GM18526 (cell line): ENCODE results near the gene ENTPD6.

Experiments
- POLR2A ChIP-seq: IDR thresholded peaks from 3 replicates; pipeline ENCODE4 v1.6.1; 2011; ENCODE audit not compliant: insufficient read length; ENCODE audit errors: extremely low read depth

ENTPD6 gene

DNA sequence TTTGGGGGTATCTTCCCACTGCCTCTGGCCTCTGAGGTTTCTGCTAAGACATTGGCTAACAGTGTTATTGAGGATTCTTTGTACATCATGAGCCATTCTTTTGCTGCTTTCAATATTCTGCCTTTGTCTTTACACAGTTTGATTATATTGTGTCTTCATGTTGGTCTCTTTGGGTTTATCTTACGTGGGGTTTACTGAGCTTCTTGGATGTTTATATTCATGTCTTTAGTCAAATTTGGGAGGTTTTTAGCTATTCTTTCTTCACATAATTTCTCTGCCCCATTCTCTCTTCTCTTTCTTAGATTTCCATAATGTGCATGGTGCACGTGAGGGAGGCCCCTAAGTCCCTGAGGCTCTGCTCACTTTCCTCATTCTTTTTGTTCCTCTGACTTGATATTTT, 7.6 kb downstream of the ENTPD6 start:
- TF ChIP-seq POLR2A: no peak

GRCh38 chr20:25203871-25204320, 8.4 kb downstream of the ENTPD6 start:
- no peak for TF ChIP-seq POLR2A

GRCh38 chr20:25204550-25205276, 9.2 kb downstream of the ENTPD6 start:
- no peak for TF ChIP-seq POLR2A

DNA sequence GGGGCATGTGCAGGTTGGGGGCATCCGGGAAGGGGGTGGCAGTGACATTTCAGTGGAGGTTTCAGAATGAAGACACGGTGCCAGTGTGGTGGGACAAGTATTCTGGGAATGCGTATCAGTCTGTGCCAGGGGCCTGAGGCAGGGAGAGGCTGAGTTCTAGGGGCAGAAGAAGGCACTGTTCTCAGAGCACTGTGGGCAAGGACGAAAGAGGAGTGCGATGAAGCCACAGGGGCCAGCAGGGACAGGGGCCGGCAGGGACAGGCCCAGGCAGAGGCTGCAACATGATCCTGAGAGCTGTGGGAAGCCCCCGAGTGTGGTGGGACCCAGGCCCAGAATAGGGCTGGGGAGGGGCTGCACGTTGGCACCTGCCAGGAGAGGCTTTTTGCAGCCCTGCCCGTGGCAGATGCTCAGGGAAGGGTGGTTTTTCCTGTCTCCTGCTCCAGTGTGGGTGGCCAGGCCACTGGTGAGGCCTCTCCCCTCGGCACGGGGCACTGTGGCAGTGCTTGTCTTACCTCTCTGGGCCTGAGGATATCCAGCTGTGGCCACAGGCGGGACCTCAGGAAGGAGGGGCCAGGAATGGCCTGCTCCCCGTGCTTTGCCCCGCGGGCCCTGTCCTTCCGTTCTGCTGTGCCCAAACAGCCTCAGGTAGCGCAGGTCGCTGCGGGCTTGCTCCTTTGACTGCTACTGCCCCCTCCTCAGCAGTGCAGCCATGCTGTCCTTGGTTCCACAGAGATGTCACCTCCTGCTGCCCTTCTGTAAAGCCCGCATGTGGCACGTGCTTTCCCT, 10.0 kb downstream of the ENTPD6 start:
- TF ChIP-seq POLR2A: no peak

DNA sequence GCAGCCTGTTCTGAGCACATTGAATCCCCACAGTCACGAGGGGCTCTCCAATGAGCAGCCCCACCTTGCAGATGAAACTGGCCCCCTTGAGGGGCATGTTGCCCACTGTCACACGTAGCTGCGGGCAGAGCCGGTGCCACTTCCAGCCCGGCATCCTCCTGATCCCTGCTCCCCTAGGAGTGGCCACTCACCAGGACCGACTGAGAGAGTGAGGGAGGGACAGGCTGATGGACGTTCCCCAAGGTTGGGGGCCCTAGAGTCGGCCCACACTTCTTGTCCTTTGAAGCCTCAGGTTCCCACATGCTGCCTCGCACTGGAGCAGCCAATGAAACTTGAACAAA, 10.5 kb downstream of the ENTPD6 start:
- TF ChIP-seq POLR2A: no peak

DNA sequence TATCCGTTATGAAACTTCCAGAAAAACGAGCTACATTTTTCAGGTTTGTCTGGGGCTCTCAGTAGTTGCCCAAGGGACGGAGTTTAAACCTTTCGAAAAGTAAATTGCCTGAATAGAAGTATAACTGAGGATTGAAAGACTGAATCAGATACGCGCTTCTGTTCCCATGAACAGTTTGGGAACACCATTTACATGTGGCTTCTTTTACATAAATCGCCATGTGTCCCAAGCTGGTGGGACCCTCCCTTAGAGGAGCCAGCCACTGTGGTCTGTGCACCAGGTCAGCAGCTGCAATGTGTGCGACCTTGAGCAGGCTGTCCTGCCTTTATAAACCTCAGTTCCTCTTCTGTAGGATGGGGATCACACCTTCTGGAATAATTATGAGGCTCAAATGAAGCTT, 11.0 kb downstream of the ENTPD6 start:
- TF ChIP-seq POLR2A: no peak

DNA sequence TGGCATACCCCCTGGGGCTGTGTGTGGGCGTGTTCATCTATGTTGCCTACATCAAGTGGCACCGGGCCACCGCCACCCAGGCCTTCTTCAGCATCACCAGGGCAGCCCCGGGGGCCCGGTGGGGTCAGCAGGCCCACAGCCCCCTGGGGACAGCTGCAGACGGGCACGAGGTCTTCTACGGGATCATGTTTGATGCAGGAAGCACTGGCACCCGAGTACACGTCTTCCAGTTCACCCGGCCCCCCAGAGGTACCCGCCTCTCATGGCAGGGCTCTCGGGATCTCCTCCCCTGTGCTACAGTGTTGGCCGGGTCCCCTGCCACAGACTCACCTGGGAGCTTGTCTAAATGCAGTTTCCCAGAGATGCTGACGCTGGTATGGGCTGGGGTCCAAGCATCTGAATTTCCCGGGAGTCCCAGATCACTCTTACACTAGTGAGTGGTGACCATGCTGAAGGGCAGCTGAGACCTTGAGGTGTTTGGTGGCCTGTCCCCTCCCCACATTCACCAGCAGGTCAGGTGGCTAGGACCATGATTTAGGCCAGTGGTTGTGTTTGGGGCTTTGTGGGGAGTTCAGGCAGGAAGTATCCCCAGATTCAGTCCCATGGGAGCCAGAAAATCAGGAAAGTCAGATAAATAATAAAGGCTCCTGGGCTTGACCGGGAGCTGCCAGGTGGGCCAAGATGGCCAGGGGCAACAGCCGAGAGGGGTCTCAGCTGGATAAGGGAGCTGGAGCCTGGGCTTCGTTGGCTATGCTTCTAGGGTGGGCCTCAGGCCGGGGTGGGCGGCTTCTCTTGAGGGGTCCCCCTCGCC, 11.8 kb downstream of the ENTPD6 start:
- no peak for TF ChIP-seq POLR2A

DNA sequence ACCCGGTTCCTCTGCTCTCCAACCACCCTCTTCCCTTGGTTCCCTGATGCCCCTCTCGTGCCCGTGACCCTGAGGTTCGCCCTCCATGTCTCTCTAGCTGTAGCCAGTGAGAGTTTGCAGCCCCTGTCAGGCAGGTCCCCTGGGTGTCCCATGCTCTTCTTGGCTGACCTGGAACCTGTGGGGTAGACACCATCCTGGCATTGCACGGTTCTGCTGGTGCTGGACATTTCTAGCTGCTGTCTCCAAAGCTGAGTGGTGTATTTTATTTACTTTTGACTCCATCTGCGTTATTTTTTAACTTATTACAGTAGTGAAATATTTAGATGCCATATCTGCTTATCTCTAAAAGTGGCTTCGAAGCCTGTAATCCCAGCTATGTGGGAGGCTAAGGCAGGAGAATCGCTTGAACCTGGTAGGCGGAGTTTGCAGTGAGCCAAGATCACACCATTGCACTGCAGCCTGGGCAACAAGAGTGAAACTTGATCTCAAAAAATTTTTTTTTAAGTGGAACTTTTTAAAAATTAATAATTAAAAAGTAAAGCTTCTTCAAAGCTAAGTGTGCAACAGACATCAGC, 12.5 kb downstream of the ENTPD6 start:
- TF ChIP-seq POLR2A: no peak

- TF ChIP-seq POLR2A: no peak
Measured at GRCh38 chr20:25209400-25209799, 13.9 kb downstream of the ENTPD6 start.

DNA sequence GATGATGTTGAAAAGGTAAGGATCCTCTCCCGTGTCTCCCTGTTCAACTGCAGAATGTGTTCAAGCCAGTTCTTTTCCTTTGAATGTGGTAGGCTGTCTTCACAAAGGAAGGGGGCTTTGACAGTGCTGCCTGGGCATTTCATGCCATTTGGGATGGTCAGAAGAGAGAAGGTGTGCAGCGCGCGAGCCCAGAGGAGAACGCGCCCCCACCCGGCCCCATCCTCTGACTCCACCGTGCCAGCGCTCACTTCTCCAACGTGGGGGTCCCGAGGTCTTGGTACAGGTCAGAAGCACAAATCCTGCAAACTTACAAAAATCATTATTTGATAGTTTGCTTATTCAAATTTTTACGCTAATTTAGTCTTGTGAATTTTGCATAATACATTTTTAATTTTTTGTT, 14.4 kb downstream of the ENTPD6 start:
- no peak for TF ChIP-seq POLR2A

- no peak for TF ChIP-seq POLR2A
Measured at GRCh38 chr20:25211273-25211672, 15.8 kb downstream of the ENTPD6 start.

DNA sequence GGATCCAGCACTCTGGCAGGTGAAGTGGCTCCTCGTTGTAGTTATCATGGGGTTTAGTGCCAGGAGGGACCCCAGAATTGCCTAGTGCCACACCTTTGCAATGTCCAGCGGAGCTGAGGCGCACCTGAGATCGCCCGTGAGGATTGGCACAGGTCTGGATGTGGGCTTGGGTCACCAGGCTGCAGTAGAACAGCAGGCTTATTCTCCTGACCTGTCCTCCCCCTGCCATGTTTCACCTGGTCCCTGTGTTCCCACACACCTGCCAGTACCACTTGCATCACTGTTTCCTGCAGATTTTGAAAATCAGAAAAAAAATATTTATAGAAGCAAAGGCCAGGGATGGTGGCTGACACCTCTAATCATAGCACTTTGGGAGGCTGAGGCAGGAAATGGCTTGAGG, 16.7 kb downstream of the ENTPD6 start:
- no peak for TF ChIP-seq POLR2A

DNA sequence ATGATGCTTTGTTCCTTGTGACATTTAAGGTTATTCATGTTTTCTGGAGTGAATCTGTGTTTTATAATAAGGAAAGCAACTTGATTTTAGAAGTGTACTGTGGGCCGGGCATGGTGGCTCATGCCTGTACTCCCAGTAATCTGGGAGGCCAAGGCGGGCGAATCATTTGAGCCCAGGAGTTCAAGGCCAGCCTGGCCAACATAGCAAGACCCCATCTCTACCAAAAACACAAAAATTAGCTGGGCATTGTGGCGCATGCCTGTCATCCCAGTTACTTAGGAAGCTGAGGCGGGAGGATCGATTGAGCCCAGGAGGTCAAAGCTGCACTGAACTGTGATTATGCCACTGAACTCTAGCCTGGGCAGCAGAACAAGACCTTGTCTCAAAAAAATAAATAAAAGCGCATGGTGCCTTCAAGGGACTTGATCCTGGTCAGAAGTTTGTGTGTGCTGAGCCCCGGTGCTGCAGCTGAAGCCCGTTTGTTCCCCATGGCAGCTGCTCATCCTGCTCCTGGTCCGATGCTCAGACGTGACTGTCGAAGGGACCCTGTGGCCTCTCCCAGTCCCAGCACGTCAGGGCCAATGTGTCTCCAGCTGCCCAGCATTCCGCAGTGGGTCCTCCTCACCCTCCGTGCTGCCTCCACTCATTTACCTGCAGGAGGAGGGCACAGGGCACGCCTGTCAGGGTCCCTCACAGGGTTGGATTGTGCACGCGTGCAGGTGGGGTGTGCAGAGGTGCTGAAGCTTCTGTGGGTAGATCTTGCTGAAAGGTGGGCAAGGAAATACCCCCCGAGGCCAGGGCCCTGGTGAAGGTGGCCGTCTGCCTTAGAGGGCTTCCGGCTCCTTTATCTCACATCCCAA, 18.3 kb downstream of the ENTPD6 start:
- TF ChIP-seq POLR2A: no peak

GRCh38 chr20:25214426-25214790, 18.9 kb downstream of the ENTPD6 start:
- no peak for TF ChIP-seq POLR2A

- TF ChIP-seq POLR2A: no peak
Measured at GRCh38 chr20:25214819-25215218, 19.3 kb downstream of the ENTPD6 start.

DNA sequence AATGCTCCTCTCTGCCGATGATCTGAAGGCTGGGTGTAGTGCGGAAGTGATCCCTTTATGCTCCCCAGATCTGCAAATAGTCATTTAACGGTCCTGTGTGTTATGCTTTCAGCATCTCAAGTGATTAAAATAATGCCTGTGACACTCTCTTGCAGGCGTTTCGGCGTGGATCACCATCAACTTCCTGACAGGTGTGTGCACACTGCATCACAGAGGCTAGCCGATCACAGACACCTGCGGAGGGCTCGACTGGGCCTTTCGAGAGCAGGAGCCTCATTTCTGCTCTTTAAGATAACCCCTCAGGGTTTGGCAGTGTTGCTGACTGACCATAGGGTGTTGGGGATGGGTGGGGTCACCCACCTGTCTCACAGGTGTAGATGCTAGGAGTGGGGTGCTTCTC, 20.0 kb downstream of the ENTPD6 start:
- no peak for TF ChIP-seq POLR2A
